SK-N-SH treated with all-trans-retinoic acid at 6 μM for 48 hours (cell line): ENCODE measurements around the gene ENTR1.

ENCODE experiments used
- ARNTL ChIP-seq: fragments of 450-650 bp; formaldehyde crosslinking; IDR thresholded peaks from 2 replicates; pipeline ENCODE4 v1.5.0; 2020; ENCODE audit warnings: low read depth, mild to moderate bottlenecking, moderate library complexity, borderline replicate concordance
- CSDC2 ChIP-seq: fragments of 250-450 bp; sonication (Bioruptor Pico); IDR thresholded peaks from 2 replicates; pipeline ENCODE4 v1.5.0; 2020; ENCODE audit warnings: mild to moderate bottlenecking, moderate library complexity
- GLIS3 ChIP-seq: fragments of 250-450 bp; sonication (Bioruptor Pico); IDR thresholded peaks from 2 replicates; pipeline ENCODE4 v1.5.0; 2020; ENCODE audit warnings: mild to moderate bottlenecking, moderate library complexity
- ISL1 ChIP-seq: fragments of 250-450 bp; sonication (Bioruptor Pico); IDR thresholded peaks from 2 replicates; pipeline ENCODE4 v2.1.2; 2022; ENCODE audit warnings: mild to moderate bottlenecking, moderate library complexity
- TOX ChIP-seq: fragments of 250-450 bp; sonication (Bioruptor Pico); IDR thresholded peaks from 2 replicates; pipeline ENCODE4 v1.8.0; 2021; ENCODE audit warnings: mild to moderate bottlenecking, moderate library complexity, borderline replicate concordance
- ZC3H10 ChIP-seq: fragments of 250-450 bp; sonication (Bioruptor Pico); IDR thresholded peaks from 2 replicates; pipeline ENCODE4 v1.5.1; 2021; ENCODE audit warnings: mild to moderate bottlenecking, moderate library complexity
- ZFP3 ChIP-seq: fragments of 250-450 bp; sonication (Bioruptor Pico); IDR thresholded peaks from 2 replicates; pipeline ENCODE4 v1.5.0; 2020; ENCODE audit warnings: mild to moderate bottlenecking, moderate library complexity
- ZFP30 ChIP-seq: fragments of 450-650 bp; formaldehyde crosslinking; IDR thresholded peaks from 2 replicates; pipeline ENCODE4 v1.5.0; 2022; ENCODE audit warnings: mild to moderate bottlenecking, moderate library complexity
- ZNF565 ChIP-seq: fragments of 450-650 bp; formaldehyde crosslinking; conservative IDR thresholded peaks from 2 replicates; pipeline ENCODE4 v1.5.0; 2020; ENCODE audit warnings: low read depth, mild to moderate bottlenecking, moderate library complexity
- ZNF70 ChIP-seq: fragments of 450-650 bp; formaldehyde crosslinking; IDR thresholded peaks from 2 replicates; pipeline ENCODE4 v1.5.0; 2020; ENCODE audit warnings: mild to moderate bottlenecking, moderate library complexity
- ZNF8 ChIP-seq: fragments of 450-650 bp; formaldehyde crosslinking; IDR thresholded peaks from 2 replicates; pipeline ENCODE4 v1.5.0; 2020; ENCODE audit warnings: mild to moderate bottlenecking, moderate library complexity
- TF ChIP-seq, protein P1 (sequence below): fragments of 250-450 bp; sonication (Bioruptor Pico); IDR thresholded peaks from 2 replicates; pipeline ENCODE4 v1.5.1; 2020; ENCODE audit warnings: low read depth, mild to moderate bottlenecking, moderate library complexity
- TF ChIP-seq, protein P2 (sequence below): fragments of 250-450 bp; sonication (Bioruptor Pico); IDR thresholded peaks from 2 replicates; pipeline ENCODE4 v1.8.0; 2020; ENCODE audit warnings: mild to moderate bottlenecking, moderate library complexity, borderline replicate concordance
- TF ChIP-seq, protein P3 (sequence below): fragments of 250-450 bp; sonication (Bioruptor Pico); IDR thresholded peaks from 2 replicates; pipeline ENCODE4 v1.5.1; 2021; ENCODE audit warnings: mild to moderate bottlenecking, moderate library complexity

DNA sequence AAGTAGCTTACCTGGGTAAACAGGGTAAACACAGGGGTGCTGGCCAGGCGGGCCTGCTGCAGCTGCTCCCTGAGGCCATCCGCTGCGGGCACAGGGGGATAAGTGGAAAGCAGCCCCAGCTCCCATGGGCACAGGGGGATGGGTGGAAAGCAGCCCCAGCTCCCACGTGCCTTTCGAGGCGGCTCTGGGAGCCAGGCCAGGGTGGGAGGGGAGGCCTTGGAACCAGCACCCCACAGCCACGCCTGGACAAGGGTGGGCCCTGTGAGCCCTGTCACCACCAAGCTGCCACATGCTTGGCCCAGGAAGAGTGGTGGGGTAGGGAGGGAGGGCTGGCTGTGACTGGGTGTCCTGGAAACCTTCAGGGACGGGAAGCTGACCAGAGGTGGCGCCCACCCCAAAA lies 29.1 kb downstream of the ENTR1 start:
- TF ChIP-seq ZC3H10 (CRISPR knock-in tag) (no peak), CSDC2 (CRISPR knock-in tag) (no peak), ARNTL (no peak), GLIS3 (no peak), ZFP3 (CRISPR knock-in tag) (no peak), ZFP30 (CRISPR knock-in tag) (no peak), ZNF565 (CRISPR knock-in tag) (no peak), ZNF8 (CRISPR knock-in tag) (no peak), ISL1 (CRISPR knock-in tag) (no peak), TOX (CRISPR knock-in tag) (no peak), ZNF70 (CRISPR knock-in tag) (no peak)
- TF ChIP-seq, protein P1, sequence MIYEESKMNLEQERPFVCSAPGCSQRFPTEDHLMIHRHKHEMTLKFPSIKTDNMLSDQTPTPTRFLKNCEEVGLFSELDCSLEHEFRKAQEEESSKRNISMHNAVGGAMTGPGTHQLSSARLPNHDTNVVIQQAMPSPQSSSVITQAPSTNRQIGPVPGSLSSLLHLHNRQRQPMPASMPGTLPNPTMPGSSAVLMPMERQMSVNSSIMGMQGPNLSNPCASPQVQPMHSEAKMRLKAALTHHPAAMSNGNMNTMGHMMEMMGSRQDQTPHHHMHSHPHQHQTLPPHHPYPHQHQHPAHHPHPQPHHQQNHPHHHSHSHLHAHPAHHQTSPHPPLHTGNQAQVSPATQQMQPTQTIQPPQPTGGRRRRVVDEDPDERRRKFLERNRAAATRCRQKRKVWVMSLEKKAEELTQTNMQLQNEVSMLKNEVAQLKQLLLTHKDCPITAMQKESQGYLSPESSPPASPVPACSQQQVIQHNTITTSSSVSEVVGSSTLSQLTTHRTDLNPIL (CRISPR knock-in tag) = no peak
- TF ChIP-seq, protein P2, sequence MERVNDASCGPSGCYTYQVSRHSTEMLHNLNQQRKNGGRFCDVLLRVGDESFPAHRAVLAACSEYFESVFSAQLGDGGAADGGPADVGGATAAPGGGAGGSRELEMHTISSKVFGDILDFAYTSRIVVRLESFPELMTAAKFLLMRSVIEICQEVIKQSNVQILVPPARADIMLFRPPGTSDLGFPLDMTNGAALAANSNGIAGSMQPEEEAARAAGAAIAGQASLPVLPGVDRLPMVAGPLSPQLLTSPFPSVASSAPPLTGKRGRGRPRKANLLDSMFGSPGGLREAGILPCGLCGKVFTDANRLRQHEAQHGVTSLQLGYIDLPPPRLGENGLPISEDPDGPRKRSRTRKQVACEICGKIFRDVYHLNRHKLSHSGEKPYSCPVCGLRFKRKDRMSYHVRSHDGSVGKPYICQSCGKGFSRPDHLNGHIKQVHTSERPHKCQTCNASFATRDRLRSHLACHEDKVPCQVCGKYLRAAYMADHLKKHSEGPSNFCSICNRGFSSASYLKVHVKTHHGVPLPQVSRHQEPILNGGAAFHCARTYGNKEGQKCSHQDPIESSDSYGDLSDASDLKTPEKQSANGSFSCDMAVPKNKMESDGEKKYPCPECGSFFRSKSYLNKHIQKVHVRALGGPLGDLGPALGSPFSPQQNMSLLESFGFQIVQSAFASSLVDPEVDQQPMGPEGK (CRISPR knock-in tag) = no peak
- TF ChIP-seq, protein P3, sequence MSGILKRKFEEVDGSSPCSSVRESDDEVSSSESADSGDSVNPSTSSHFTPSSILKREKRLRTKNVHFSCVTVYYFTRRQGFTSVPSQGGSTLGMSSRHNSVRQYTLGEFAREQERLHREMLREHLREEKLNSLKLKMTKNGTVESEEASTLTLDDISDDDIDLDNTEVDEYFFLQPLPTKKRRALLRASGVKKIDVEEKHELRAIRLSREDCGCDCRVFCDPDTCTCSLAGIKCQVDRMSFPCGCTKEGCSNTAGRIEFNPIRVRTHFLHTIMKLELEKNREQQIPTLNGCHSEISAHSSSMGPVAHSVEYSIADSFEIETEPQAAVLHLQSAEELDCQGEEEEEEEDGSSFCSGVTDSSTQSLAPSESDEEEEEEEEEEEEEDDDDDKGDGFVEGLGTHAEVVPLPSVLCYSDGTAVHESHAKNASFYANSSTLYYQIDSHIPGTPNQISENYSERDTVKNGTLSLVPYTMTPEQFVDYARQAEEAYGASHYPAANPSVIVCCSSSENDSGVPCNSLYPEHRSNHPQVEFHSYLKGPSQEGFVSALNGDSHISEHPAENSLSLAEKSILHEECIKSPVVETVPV = no peak
